ENCODE results near the gene PPDPF. TPM values are rescaled to one million over a fixed set of nuclear protein-coding genes. Genes with fewer than 3 reads are reported as not detected.
"Not testable (repeated sequence)": the region's sequence is repeated elsewhere in the genome, so short reads cannot be mapped to it uniquely, and the experiment has no call there.

PPDPF gene
- total RNA-seq, 1 experiment from 2014 or later: 634 TPM

- Mint-ChIP-seq H3K4me1 (ENCODE audit: low read depth, unreplicated experiment) (no peaks in the 10 kb centered on the region), H3K27me3 (ENCODE audit: insufficient read depth, unreplicated experiment) (no peaks in the 10 kb centered on the region), H3K4me3 (ENCODE audit: unreplicated experiment) (no peak overlapping the region), H3K9me3 (ENCODE audit: unreplicated experiment) (no peaks in the 10 kb centered on the region), H3K27ac (ENCODE audit: unreplicated experiment) (no peak overlapping the region), H3K36me3 (ENCODE audit: insufficient read depth, unreplicated experiment) (peaks cover 19% of the 10 kb centered on the region)
- intact Hi-C loops (cut with micrococcal nuclease; ENCODE audit: unreplicated experiment): no loop called here
- Histone ChIP-seq H3K36me3 (ENCODE audit: control insufficient read depth, insufficient read depth, low read length) (no peaks in the 10 kb centered on the region), H3K4me3 (ENCODE audit: low read depth, low read length) (no peak overlapping the region), H3K4me1 (peaks cover 10% of the 10 kb centered on the region), H3K9me3 (no peaks in the 10 kb centered on the region), H3K27me3 (replicated peaks; ENCODE audit: control insufficient read depth, insufficient read depth, low read length) (no peaks in the 10 kb centered on the region)
- BruUV-seq (replicated peaks): no TSS peak
- DNase-seq: no peak
- TF ChIP-seq CTCF (IDR thresholded peaks at IDR 0.05; ENCODE audit: insufficient read depth in 1 of 2, low read depth in 1 of 2, low read length in 1 of 2, severe bottlenecking in 1 of 2, unreplicated experiment in 1 of 2): no peak
- CTCF ChIA-PET: interaction anchor here (0.6 kb wide), 1 partner anchor 51 kb away, joined by 3 read pairs; no protein-coding TSS in a partner anchor
- POLR2A ChIA-PET: no interaction called here
Measured at GRCh38 chr20:63568986-63569949, 48.7 kb downstream of the PPDPF start.

GRCh38 chr20:63570281-63571086, 49.9 kb downstream of the PPDPF start:
- no peaks in the 10 kb centered on the region for H3K27me3 Mint-ChIP-seq (ENCODE audit: insufficient read depth, unreplicated experiment)
- peaks cover 16% of the 10 kb centered on the region for H3K36me3 Mint-ChIP-seq (ENCODE audit: insufficient read depth, unreplicated experiment)
- no TSS peak for BruUV-seq (replicated peaks)
- H3K4me1 ChIP-seq: peaks cover 15% of the 10 kb centered on the region
- CTCF ChIA-PET: no interaction called here
- H3K9me3 Mint-ChIP-seq (ENCODE audit: unreplicated experiment): no peaks in the 10 kb centered on the region
- TF ChIP-seq CTCF (IDR thresholded peaks at IDR 0.05; ENCODE audit: insufficient read depth in 1 of 2, low read depth in 1 of 2, low read length in 1 of 2, severe bottlenecking in 1 of 2, unreplicated experiment in 1 of 2): no peak
- H3K27me3 ChIP-seq (replicated peaks; ENCODE audit: control insufficient read depth, insufficient read depth, low read length): no peaks in the 10 kb centered on the region
- no peaks in the 10 kb centered on the region for H3K9me3 ChIP-seq
- intact Hi-C loops (cut with micrococcal nuclease; ENCODE audit: unreplicated experiment): loop anchor here (5.0 kb wide), 1 partner anchor 33 kb away; the partner anchor contains the start of gene PTK6
- no peaks in the 10 kb centered on the region for H3K36me3 ChIP-seq (ENCODE audit: control insufficient read depth, insufficient read depth, low read length)
- no peak overlapping the region for H3K4me3 Mint-ChIP-seq (ENCODE audit: unreplicated experiment)
- DNase-seq: no peak
- H3K4me3 ChIP-seq (ENCODE audit: low read depth, low read length): no peak overlapping the region
- no peaks in the 10 kb centered on the region for H3K4me1 Mint-ChIP-seq (ENCODE audit: low read depth, unreplicated experiment)
- H3K27ac Mint-ChIP-seq (ENCODE audit: unreplicated experiment): no peak overlapping the region
- POLR2A ChIA-PET: interaction anchor here (0.7 kb wide), 1 partner anchor 50 kb away, joined by 4 read pairs; no protein-coding TSS in a partner anchor

DNA sequence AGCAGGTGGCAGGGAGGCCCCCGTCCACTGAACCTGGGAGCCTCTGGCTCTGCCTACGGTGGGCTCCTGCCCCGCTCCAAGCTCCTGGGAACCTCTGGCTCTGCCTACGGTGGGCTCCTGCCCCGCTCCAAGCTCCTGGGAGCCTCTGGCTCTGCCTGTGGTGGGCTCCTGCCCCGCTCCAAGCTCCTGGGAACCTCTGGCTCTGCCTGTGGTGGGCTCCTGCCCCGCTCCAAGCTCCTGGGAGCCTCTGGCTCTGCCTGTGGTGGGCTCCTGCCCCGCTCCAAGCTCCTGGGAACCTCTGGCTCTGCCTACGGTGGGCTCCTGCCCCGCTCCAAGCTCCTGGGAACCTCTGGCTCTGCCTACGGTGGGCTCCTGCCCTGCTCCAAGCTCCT, 50.5 kb downstream of the PPDPF start:
- H3K9me3 ChIP-seq; H3K9me3 Mint-ChIP-seq (ENCODE audit: unreplicated experiment); H3K36me3 ChIP-seq (ENCODE audit: control insufficient read depth, insufficient read depth, low read length); H3K4me3 Mint-ChIP-seq (ENCODE audit: unreplicated experiment); H3K27me3 Mint-ChIP-seq (ENCODE audit: insufficient read depth, unreplicated experiment); BruUV-seq (replicated peaks); H3K4me3 ChIP-seq (ENCODE audit: low read depth, low read length); DNase-seq; CTCF ChIA-PET; H3K4me1 Mint-ChIP-seq (ENCODE audit: low read depth, unreplicated experiment); H3K27me3 ChIP-seq (replicated peaks; ENCODE audit: control insufficient read depth, insufficient read depth, low read length); H3K27ac Mint-ChIP-seq (ENCODE audit: unreplicated experiment): not testable (repeated sequence)
- peaks cover 12% of the 10 kb centered on the region for H3K36me3 Mint-ChIP-seq (ENCODE audit: insufficient read depth, unreplicated experiment)
- peaks cover 15% of the 10 kb centered on the region for H3K4me1 ChIP-seq
- POLR2A ChIA-PET: interaction anchor here (0.6 to 0.7 kb wide), 2 partner anchors 51 to 170 kb away, joined by 3 to 4 read pairs; no protein-coding TSS in a partner anchor
- intact Hi-C loops (cut with micrococcal nuclease; ENCODE audit: unreplicated experiment): loop anchor here (5.0 kb wide), 1 partner anchor 34 kb away; the partner anchor contains the start of gene PTK6

Other genes starting within 250 kb of the PPDPF start
- 275 and 286 TPM in 2 replicates for gene ARFGAP1, start 248.0 kb upstream of the PPDPF start, total RNA-seq (2022)
- gene COL20A1, start 227.6 kb upstream of the PPDPF start, total RNA-seq (2022): 0.27 and 0.32 TPM in 2 replicates
- 0.11 and 0.65 TPM in 2 replicates for gene CHRNA4, start 159.4 kb upstream of the PPDPF start, total RNA-seq (2022)
- gene KCNQ2, start 48.1 kb upstream of the PPDPF start, total RNA-seq (2022): 0.25 and 0.46 TPM in 2 replicates
- 25.2 and 32.0 TPM in 2 replicates for gene EEF1A2, start 21.7 kb upstream of the PPDPF start, total RNA-seq (2022)
- 0.42 and 0.64 TPM in 2 replicates for gene PTK6, start 16.6 kb downstream of the PPDPF start, total RNA-seq (2022)
- gene SRMS, start 27.0 kb downstream of the PPDPF start, total RNA-seq (2022): not detected in 2 replicates
- 0.39 TPM in 1 of 2 replicates, not detected in the other for gene FNDC11, start 33.4 kb downstream of the PPDPF start, total RNA-seq (2022)
- 35.2 and 36.5 TPM in 2 replicates for gene HELZ2, start 53.5 kb downstream of the PPDPF start, total RNA-seq (2022)
- gene GMEB2, start 106.3 kb downstream of the PPDPF start, total RNA-seq (2022): 20.6 and 21.5 TPM in 2 replicates
- gene STMN3, start 132.7 kb downstream of the PPDPF start, total RNA-seq (2022): 27.4 and 27.9 TPM in 2 replicates
- gene RTEL1, start 137.5 kb downstream of the PPDPF start, total RNA-seq (2022): 51.1 and 61.6 TPM in 2 replicates
- gene TNFRSF6B, start 175.9 kb downstream of the PPDPF start, total RNA-seq (2022): not detected in 2 replicates
- gene ARFRP1, start 187.2 kb downstream of the PPDPF start, total RNA-seq (2022): 119 and 126 TPM in 2 replicates
- 69.3 and 74.7 TPM in 2 replicates for gene ZGPAT, start 187.3 kb downstream of the PPDPF start, total RNA-seq (2022)
- 18.8 and 23.5 TPM in 2 replicates for gene LIME1, start 215.9 kb downstream of the PPDPF start, total RNA-seq (2022)
- gene SLC2A4RG, start 219.0 kb downstream of the PPDPF start, total RNA-seq (2022): 211 and 234 TPM in 2 replicates